ENCODE measurements around the gene SIGLEC10.

The SIGLEC10 gene

DNA sequence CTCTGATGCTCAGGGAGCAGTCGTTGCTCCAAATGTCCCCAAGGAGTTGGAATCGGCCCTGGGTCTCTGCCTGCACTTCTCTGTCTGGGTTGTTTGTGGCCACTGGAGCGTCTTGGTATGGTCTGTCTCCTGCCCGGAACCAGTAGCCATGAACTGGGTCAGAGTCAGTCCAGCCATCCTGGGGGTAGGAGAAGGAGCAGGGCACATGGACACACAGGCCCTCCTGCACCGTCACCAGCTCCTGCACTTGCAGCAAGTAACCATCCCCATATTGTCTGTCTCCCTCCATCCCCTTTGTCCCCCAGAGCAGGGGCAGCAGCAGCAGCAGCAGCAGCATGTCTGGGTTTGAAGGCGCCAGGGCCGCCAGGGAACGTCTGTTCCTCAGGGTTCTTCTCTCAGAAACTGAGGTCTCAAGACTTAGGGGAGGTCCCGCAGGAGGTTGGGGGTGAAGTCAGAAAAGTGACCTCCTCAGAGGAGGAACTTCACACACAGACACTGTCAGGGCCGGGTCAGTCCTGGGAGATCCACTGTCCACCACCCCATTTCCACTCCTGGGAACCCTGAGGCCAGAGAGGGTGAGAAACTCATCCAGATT is 40.7 kb upstream of the SIGLEC10 start, which contains the start of gene SIGLEC8:
Gene SIGLEC8 (minus strand): TSS at position 404 of the 595 bp plus-strand sequence. CDS start 67 bp downstream, at position 337.
- no peak within 1 kb of the TSS for H3K4me2 ChIP-seq (ENCODE audit: low read length)
- no peak within 1 kb of the TSS for H2BK5ac ChIP-seq (ENCODE audit: low read depth, low read length, poor library complexity)
- DNase-seq, result no peak
- no peaks in the 10 kb centered on the region for H3K36me3 ChIP-seq (ENCODE audit: control insufficient read depth in 1 of 2, insufficient read depth in 2 of 2, low read length in 2 of 2)
- H3K27me3 ChIP-seq (ENCODE audit: insufficient read depth, low read length), result no peaks in the 10 kb centered on the region
- no peak within 1 kb of the TSS for H3K23ac ChIP-seq (ENCODE audit: low read length)
- no peaks in the 10 kb centered on the region for H3K4me1 ChIP-seq (ENCODE audit: control insufficient read depth in 1 of 2, insufficient read depth in 2 of 2, low read length in 2 of 2)
- no peak within 1 kb of the TSS for H3K27ac ChIP-seq (ENCODE audit: low read depth, low read length)
- no peak within 1 kb of the TSS for H3K4ac ChIP-seq (ENCODE audit: low read depth, low read length)
- no peak within 1 kb of the TSS for H3K9ac ChIP-seq (ENCODE audit: low read length)
- H4K91ac ChIP-seq (ENCODE audit: low read depth, low read length), result no peak within 1 kb of the TSS
- H2BK120ac ChIP-seq (ENCODE audit: insufficient read depth, low read length, poor library complexity), result no peak within 1 kb of the TSS
- H3K79me2 ChIP-seq (ENCODE audit: control insufficient read depth, insufficient read depth, low read length, poor library complexity), result no peaks in the 10 kb centered on the region
- H4K12ac ChIP-seq (ENCODE audit: low read depth, low read length), result no peak within 1 kb of the TSS
- H2BK12ac ChIP-seq (ENCODE audit: low read length), result no peak within 1 kb of the TSS
- peaks cover 1% of the 10 kb centered on the region for H3K79me1 ChIP-seq (ENCODE audit: low read length)
- H3K14ac ChIP-seq (ENCODE audit: low read length), result no peak within 1 kb of the TSS
- peaks cover 29% of the 10 kb centered on the region for H3K9me3 ChIP-seq (ENCODE audit: insufficient read depth, low read depth, low read length)
- H2AFZ ChIP-seq (ENCODE audit: insufficient read depth, low read length, poor library complexity), result no peak within 1 kb of the TSS
- H3K18ac ChIP-seq (ENCODE audit: low read length), result no peak within 1 kb of the TSS
- WGBS (ENCODE audit: extremely low coverage, insufficient coverage, insufficient read length), result no CpG with 5 or more reads among the region's 10 CpGs
- H4K8ac ChIP-seq (ENCODE audit: low read depth, low read length), result no peak within 1 kb of the TSS
- no peak within 1 kb of the TSS for H2AK5ac ChIP-seq (ENCODE audit: low read length)
- peak within 1 kb of the TSS; percentile 36 for H3K4me3 ChIP-seq (ENCODE audit: low read depth, low read length)

DNA sequence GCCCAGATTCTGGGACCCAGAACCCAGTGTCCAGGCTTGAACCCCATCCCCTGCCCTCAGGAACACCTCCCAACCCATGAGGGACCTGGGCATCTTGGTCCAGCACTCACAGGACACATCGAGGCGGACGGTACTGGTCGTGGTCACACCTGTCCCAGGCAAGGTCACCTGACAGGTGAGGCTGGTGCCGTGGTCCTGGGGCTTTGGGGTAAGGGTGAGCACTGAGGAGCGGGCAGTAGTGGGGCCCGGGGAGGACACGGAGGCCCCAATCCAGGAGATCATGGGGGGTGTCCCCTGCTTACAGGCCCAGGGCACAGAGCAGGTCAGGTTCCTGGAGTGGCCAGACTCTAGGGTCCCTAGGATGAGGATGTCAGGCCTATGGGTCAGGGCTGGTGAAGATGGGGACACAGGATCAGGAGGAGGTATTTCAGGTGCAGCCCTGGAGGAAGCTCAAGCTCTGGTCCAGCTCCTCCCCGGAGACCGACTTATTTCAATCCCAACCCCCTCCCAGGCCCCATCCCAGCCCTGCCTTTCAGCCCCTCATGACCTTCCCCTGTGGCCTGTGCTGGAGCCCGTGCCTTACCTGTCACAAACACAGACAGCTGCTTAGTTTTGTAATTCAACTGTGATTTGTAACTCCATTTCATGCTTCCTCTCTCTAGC is 40.0 kb upstream of the SIGLEC10 start:
- DNase-seq, result no peak
- H3K4me2 ChIP-seq (ENCODE audit: low read length), result no peak overlapping the region
- no peaks in the 10 kb centered on the region for H3K4me1 ChIP-seq (ENCODE audit: control insufficient read depth in 1 of 2, insufficient read depth in 2 of 2, low read length in 2 of 2)
- no CpG with 5 or more reads among the region's 11 CpGs for WGBS (ENCODE audit: extremely low coverage, insufficient coverage, insufficient read length)
- H3K79me1 ChIP-seq (ENCODE audit: low read length), result peaks cover 1% of the 10 kb centered on the region
- H3K4ac ChIP-seq (ENCODE audit: low read depth, low read length), result no peak overlapping the region
- H2BK120ac ChIP-seq (ENCODE audit: insufficient read depth, low read length, poor library complexity), result no peak overlapping the region
- H3K9ac ChIP-seq (ENCODE audit: low read length), result no peak overlapping the region
- no peak overlapping the region for H2AK5ac ChIP-seq (ENCODE audit: low read length)
- H3K18ac ChIP-seq (ENCODE audit: low read length), result no peak overlapping the region
- H3K14ac ChIP-seq (ENCODE audit: low read length), result no peak overlapping the region
- H3K79me2 ChIP-seq (ENCODE audit: control insufficient read depth, insufficient read depth, low read length, poor library complexity), result no peaks in the 10 kb centered on the region
- H4K12ac ChIP-seq (ENCODE audit: low read depth, low read length), result no peak overlapping the region
- no peak overlapping the region for H3K4me3 ChIP-seq (ENCODE audit: low read depth, low read length)
- H4K91ac ChIP-seq (ENCODE audit: low read depth, low read length), result no peak overlapping the region
- H2BK5ac ChIP-seq (ENCODE audit: low read depth, low read length, poor library complexity), result no peak overlapping the region
- no peak overlapping the region for H4K8ac ChIP-seq (ENCODE audit: low read depth, low read length)
- no peaks in the 10 kb centered on the region for H3K36me3 ChIP-seq (ENCODE audit: control insufficient read depth in 1 of 2, insufficient read depth in 2 of 2, low read length in 2 of 2)
- H3K27ac ChIP-seq (ENCODE audit: low read depth, low read length), result no peak overlapping the region
- peaks cover 33% of the 10 kb centered on the region for H3K9me3 ChIP-seq (ENCODE audit: insufficient read depth, low read depth, low read length)
- H2AFZ ChIP-seq (ENCODE audit: insufficient read depth, low read length, poor library complexity), result no peak overlapping the region
- no peaks in the 10 kb centered on the region for H3K27me3 ChIP-seq (ENCODE audit: insufficient read depth, low read length)
- no peak overlapping the region for H3K23ac ChIP-seq (ENCODE audit: low read length)
- no peak overlapping the region for H2BK12ac ChIP-seq (ENCODE audit: low read length)

- H3K9ac ChIP-seq (ENCODE audit: low read length), result no peak overlapping the region
- H3K4ac ChIP-seq (ENCODE audit: low read depth, low read length), result no peak overlapping the region
- H3K9me3 ChIP-seq (ENCODE audit: insufficient read depth, low read depth, low read length), result peaks cover 34% of the 10 kb centered on the region
- no peaks in the 10 kb centered on the region for H3K4me1 ChIP-seq (ENCODE audit: control insufficient read depth in 1 of 2, insufficient read depth in 2 of 2, low read length in 2 of 2)
- no peak overlapping the region for H3K18ac ChIP-seq (ENCODE audit: low read length)
- H3K79me1 ChIP-seq (ENCODE audit: low read length), result peaks cover 1% of the 10 kb centered on the region
- H2BK5ac ChIP-seq (ENCODE audit: low read depth, low read length, poor library complexity), result no peak overlapping the region
- no peak overlapping the region for H4K8ac ChIP-seq (ENCODE audit: low read depth, low read length)
- no peak overlapping the region for H2BK120ac ChIP-seq (ENCODE audit: insufficient read depth, low read length, poor library complexity)
- no CpG with 5 or more reads among the region's 11 CpGs for WGBS (ENCODE audit: extremely low coverage, insufficient coverage, insufficient read length)
- H4K91ac ChIP-seq (ENCODE audit: low read depth, low read length), result no peak overlapping the region
- no peak overlapping the region for H3K4me3 ChIP-seq (ENCODE audit: low read depth, low read length)
- no peak overlapping the region for H2AFZ ChIP-seq (ENCODE audit: insufficient read depth, low read length, poor library complexity)
- no peak overlapping the region for H3K23ac ChIP-seq (ENCODE audit: low read length)
- H2AK5ac ChIP-seq (ENCODE audit: low read length), result no peak overlapping the region
- no peak for DNase-seq
- H3K36me3 ChIP-seq (ENCODE audit: control insufficient read depth in 1 of 2, insufficient read depth in 2 of 2, low read length in 2 of 2), result no peaks in the 10 kb centered on the region
- no peak overlapping the region for H3K14ac ChIP-seq (ENCODE audit: low read length)
- H3K79me2 ChIP-seq (ENCODE audit: control insufficient read depth, insufficient read depth, low read length, poor library complexity), result no peaks in the 10 kb centered on the region
- no peak overlapping the region for H4K12ac ChIP-seq (ENCODE audit: low read depth, low read length)
- H3K4me2 ChIP-seq (ENCODE audit: low read length), result no peak overlapping the region
- H2BK12ac ChIP-seq (ENCODE audit: low read length), result no peak overlapping the region
- H3K27me3 ChIP-seq (ENCODE audit: insufficient read depth, low read length), result no peaks in the 10 kb centered on the region
- H3K27ac ChIP-seq (ENCODE audit: low read depth, low read length), result no peak overlapping the region
Measured at GRCh38 chr19:51456541-51457290, 39.3 kb upstream of the SIGLEC10 start.

- no peak overlapping the region for H3K4me3 ChIP-seq (ENCODE audit: low read depth, low read length)
- H4K12ac ChIP-seq (ENCODE audit: low read depth, low read length), result no peak overlapping the region
- peaks cover 29% of the 10 kb centered on the region for H3K9me3 ChIP-seq (ENCODE audit: insufficient read depth, low read depth, low read length)
- H3K79me2 ChIP-seq (ENCODE audit: control insufficient read depth, insufficient read depth, low read length, poor library complexity), result no peaks in the 10 kb centered on the region
- H3K9ac ChIP-seq (ENCODE audit: low read length), result no peak overlapping the region
- H2BK12ac ChIP-seq (ENCODE audit: low read length), result no peak overlapping the region
- no peak overlapping the region for H2AK5ac ChIP-seq (ENCODE audit: low read length)
- H3K4me2 ChIP-seq (ENCODE audit: low read length), result no peak overlapping the region
- no peak overlapping the region for H4K91ac ChIP-seq (ENCODE audit: low read depth, low read length)
- no peak overlapping the region for H3K18ac ChIP-seq (ENCODE audit: low read length)
- no peak overlapping the region for H3K23ac ChIP-seq (ENCODE audit: low read length)
- no peak overlapping the region for H2BK120ac ChIP-seq (ENCODE audit: insufficient read depth, low read length, poor library complexity)
- no peaks in the 10 kb centered on the region for H3K36me3 ChIP-seq (ENCODE audit: control insufficient read depth in 1 of 2, insufficient read depth in 2 of 2, low read length in 2 of 2)
- no peak for DNase-seq
- WGBS (ENCODE audit: extremely low coverage, insufficient coverage, insufficient read length), result no CpG with 5 or more reads among the region's 5 CpGs
- H2BK5ac ChIP-seq (ENCODE audit: low read depth, low read length, poor library complexity), result no peak overlapping the region
- H4K8ac ChIP-seq (ENCODE audit: low read depth, low read length), result no peak overlapping the region
- H3K4me1 ChIP-seq (ENCODE audit: control insufficient read depth in 1 of 2, insufficient read depth in 2 of 2, low read length in 2 of 2), result no peaks in the 10 kb centered on the region
- no peak overlapping the region for H3K27ac ChIP-seq (ENCODE audit: low read depth, low read length)
- H3K79me1 ChIP-seq (ENCODE audit: low read length), result no peaks in the 10 kb centered on the region
- no peak overlapping the region for H2AFZ ChIP-seq (ENCODE audit: insufficient read depth, low read length, poor library complexity)
- H3K4ac ChIP-seq (ENCODE audit: low read depth, low read length), result no peak overlapping the region
- no peaks in the 10 kb centered on the region for H3K27me3 ChIP-seq (ENCODE audit: insufficient read depth, low read length)
- no peak overlapping the region for H3K14ac ChIP-seq (ENCODE audit: low read length)
Measured at GRCh38 chr19:51450730-51451307, 33.4 kb upstream of the SIGLEC10 start.

Measured in trophoblast cell (in vitro differentiated cells and primary cell).